RWPE1 (cell line): Measurements from ENCODE around the gene B3GLCT.
A peak's percentile ranks its signal among the peaks of the same experiment; 100 is the strongest.
"Not testable (repeated sequence)": the region's sequence is repeated elsewhere in the genome, so short reads cannot be mapped to it uniquely, and the experiment has no call there.

Experiments
- CTCF ChIA-PET: fragments of 350-600 bp; sonication (Branson Sonifier 250); formaldehyde crosslinking; extraction: SDS; loops from one replicate; lab custom pipeline; 2021; lab: Yijun Ruan, JAX
- POLR2A ChIA-PET: fragments of 400-600 bp; formaldehyde crosslinking; extraction: SDS; loops from one replicate; lab custom pipeline; 2020; ENCODE audit warnings: antibody characterized with exemption; ENCODE audit not compliant: low non-redundant PET; lab: Yijun Ruan, JAX
- DNase-seq: peaks from one replicate; pipeline ENCODE4 v3.0.0; 2012; ENCODE audit warnings: low spot score
- H3K27ac ChIP-seq: fragments of 450-650 bp; 2 replicates; pipeline ENCODE4 v1.5.1; 2017
- TF ChIP-seq, protein P1 (sequence below): fragments of 450-650 bp; conservative IDR thresholded peaks from 2 replicates; pipeline ENCODE4 v1.5.1; 2017; ENCODE audit warnings: low read depth, mild to moderate bottlenecking

B3GLCT gene

DNA sequence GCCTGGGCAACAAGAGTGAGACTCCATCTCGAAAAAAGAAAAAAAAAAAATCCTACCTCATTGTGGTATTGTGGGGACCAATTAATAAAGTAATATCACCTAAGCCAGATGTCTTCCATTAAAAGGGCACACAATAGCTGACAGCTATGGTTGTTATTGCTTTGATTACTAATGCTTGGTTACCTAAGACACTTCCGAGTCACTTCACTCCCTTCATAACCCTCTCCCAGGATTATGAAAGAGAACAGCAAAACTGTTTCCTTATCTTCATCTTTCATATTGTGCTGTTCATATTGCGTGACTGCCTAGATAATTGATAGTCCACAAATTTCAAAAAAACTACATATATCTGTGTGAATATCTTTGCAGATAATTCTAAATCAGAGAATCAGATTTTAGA is 27.8 kb upstream of the B3GLCT start:
- DNase-seq, result peak; percentile 55
- H3K27ac ChIP-seq, result peak overlapping the region; percentile 77
- ChIA-PET POLR2A (no interaction called here), CTCF (interaction anchor here (0.5 kb wide), 1 partner anchor 72 kb away, joined by 3 read pairs; no protein-coding TSS in a partner anchor)
- TF ChIP-seq, protein P1, sequence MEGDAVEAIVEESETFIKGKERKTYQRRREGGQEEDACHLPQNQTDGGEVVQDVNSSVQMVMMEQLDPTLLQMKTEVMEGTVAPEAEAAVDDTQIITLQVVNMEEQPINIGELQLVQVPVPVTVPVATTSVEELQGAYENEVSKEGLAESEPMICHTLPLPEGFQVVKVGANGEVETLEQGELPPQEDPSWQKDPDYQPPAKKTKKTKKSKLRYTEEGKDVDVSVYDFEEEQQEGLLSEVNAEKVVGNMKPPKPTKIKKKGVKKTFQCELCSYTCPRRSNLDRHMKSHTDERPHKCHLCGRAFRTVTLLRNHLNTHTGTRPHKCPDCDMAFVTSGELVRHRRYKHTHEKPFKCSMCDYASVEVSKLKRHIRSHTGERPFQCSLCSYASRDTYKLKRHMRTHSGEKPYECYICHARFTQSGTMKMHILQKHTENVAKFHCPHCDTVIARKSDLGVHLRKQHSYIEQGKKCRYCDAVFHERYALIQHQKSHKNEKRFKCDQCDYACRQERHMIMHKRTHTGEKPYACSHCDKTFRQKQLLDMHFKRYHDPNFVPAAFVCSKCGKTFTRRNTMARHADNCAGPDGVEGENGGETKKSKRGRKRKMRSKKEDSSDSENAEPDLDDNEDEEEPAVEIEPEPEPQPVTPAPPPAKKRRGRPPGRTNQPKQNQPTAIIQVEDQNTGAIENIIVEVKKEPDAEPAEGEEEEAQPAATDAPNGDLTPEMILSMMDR, result no peak

DNA sequence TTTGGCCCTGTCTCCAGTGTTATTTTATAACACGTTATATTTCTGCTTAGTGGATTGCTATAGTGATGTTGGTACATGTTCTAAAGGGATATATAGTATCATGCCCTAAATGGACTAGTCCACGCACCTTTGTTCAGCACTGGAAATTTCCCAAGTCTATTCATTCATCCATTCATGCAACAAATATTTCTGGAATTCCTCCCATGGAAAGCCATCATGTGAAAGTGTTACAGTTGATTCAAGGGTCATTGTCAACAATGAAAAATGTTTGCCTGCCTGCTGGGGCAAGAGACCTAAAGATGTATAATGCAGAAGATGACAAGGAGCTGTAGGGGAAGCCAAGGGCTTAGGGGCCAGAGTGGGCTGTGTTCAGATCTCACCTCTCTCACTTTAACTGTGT is 27.2 kb upstream of the B3GLCT start:
- H3K27ac ChIP-seq, result no peak overlapping the region
- DNase-seq, result peak; percentile 72
- ChIA-PET POLR2A (no interaction called here), CTCF (no interaction called here)
- TF ChIP-seq, protein P1, result no peak

DNA sequence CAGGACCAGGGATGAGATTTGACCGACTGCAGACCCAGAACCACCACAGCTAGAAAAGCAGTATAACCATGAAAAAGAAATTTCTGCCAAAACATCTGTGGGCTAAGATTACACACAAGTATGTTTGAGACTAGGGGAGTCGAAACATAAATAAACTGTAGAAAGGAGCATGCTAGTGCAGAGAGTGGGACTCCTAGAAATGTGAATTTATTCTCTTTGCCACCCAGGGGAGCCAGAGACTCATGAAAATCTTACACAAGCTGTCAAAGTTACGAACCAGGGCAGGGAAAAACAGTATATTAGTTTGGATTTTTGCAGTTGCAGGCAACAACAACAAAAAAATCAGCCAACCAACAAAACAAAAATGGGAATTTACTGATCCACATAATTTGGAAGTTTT is 25.8 kb upstream of the B3GLCT start:
- peak; percentile 7 for DNase-seq
- POLR2A ChIA-PET, result no interaction called here
- TF ChIP-seq, protein P1, result no peak
- no peak overlapping the region for H3K27ac ChIP-seq
- CTCF ChIA-PET, result interaction anchor here (0.7 to 1.0 kb wide), 2 partner anchors 58 to 250 kb away, joined by 3 to 5 read pairs; no protein-coding TSS in a partner anchor

DNA sequence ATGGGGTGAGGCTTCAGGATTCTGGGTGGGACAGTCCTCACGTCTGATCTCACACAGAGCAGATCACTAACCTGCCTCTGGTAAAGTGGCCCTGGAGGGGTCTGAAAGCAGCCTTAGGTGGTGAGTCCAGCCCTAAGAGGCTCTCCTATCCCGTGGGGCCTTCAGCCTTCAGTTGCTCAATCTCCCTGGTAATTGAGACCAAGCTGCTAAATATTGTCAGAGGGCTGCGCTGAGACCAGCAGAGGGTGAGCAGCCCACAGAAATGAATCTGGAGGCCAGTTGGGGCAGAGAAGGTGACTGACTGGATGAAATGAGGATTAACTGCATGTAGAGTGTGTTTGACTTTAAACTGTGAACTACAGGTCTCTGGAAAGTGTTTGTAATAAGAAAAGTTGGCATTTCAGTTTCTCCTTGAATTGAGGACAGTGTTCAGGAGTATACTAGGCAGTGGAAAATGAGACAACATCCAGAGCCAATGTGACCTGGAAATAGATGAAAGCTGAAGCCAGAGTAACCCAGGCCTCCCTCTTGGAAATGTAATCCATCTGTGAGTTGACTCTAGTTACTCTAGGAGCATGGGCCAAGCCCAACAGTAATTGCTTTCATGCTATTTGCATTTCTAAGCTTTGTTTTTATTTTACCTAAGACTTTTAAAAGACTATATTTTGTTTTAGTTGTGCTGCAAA is 23.8 kb upstream of the B3GLCT start:
- H3K27ac ChIP-seq, result no peak overlapping the region
- CTCF ChIA-PET, result no interaction called here
- POLR2A ChIA-PET, result no interaction called here
- TF ChIP-seq, protein P1, result no peak
- DNase-seq, result no peak

DNA sequence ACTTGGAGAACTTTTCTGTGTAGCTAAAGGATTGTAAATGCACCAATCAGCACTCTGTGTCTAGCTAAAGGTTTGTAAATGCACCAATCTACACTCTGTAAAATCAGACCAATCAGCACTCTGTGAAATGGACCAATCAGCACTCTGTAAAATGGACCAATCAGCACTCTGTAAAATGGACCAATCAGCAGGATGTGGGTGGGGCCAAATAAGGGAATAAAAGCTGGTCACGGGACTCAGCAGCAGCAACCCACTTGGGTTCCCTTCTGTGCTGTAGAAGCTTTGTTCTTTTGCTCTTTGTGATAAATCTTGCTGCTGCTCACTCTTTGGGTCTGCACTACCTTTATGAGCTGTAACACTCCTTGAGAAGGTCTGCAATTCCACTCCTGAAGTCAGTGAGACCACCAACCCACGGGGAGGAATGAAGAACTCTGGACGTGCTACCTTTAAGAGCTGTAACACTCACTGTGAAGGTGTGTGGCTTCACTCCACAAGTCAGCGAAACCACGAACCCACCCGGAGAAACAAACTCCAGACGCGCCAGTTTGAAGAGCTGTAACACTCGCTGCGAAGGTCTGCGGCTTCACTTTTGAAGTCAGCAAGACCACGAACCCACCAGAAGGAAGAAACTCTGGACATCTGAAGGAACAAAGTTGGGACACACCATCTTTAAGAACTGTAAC is 21.8 kb upstream of the B3GLCT start:
- POLR2A ChIA-PET, CTCF ChIA-PET, DNase-seq, H3K27ac ChIP-seq: not testable (repeated sequence)

DNA sequence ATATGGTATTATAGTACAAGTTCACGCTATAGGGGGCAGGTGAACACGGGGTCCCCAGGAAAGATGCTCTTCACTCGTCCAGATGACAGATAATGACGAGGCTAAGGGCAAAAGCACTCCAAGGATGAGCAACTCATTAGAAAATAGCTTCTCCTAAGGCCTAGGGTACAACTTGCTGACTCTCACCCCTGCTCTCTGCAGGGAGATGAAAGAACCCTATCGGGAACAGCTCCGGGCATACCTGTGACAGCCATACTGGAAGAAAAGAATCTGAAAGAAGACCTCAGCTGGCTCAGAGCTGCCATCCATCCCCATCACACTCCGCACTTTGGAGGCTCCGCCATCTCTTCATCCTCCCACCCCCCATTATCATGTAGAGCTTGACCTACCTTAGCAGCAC is 20.5 kb upstream of the B3GLCT start:
- ChIA-PET POLR2A (no interaction called here), CTCF (no interaction called here)
- TF ChIP-seq, protein P1, result no peak
- DNase-seq, result no peak
- H3K27ac ChIP-seq, result no peak overlapping the region

DNA sequence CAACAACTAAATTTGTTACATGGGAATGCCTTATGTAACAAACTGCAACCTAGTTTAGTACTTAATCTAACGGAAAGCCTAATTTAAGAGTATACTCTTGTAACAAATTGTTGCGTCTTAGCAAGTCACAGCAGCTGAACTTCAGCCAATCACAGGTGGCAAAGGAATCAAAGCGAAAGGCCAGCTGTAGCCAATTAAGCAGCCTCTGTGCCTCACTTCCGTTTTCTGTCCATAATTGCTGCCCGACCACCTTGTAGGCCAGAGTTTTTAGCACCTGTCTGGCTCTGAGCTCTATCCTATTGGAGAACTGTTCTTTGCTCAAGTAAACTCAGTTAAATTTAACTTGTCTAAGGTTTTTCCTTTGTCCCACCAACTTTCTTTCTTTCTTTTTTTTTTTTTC is 20.0 kb upstream of the B3GLCT start:
- POLR2A ChIA-PET, result no interaction called here
- H3K27ac ChIP-seq, result no peak overlapping the region
- TF ChIP-seq, protein P1, result no peak
- CTCF ChIA-PET, result interaction anchor here (0.6 kb wide), 1 partner anchor 21 kb away, joined by 3 read pairs; no protein-coding TSS in a partner anchor
- DNase-seq, result no peak
